ENCODE results near the gene ZNF664.
A peak's percentile ranks its signal among the peaks of the same experiment; 100 is the strongest.
"Not testable (repeated sequence)": the region's sequence is repeated elsewhere in the genome, so short reads cannot be mapped to it uniquely, and the experiment has no call there.

Gene ZNF664

GRCh38 chr12:123941624-123942237 is 31.3 kb upstream of the ZNF664 start:
- DNase-seq (ENCODE audit: low spot score), result no peak

GRCh38 chr12:123942238-123942653 is 30.8 kb upstream of the ZNF664 start:
- DNase-seq (ENCODE audit: low spot score), result no peak

- DNase-seq (ENCODE audit: low spot score), result peak; percentile 66
These were observed 29.9 kb upstream of the ZNF664 start for GRCh38 chr12:123942911-123943648.

- peak; percentile 50 for DNase-seq (ENCODE audit: low spot score)
These were observed 29.2 kb upstream of the ZNF664 start for GRCh38 chr12:123943816-123944215.

- DNase-seq (ENCODE audit: low spot score), result no peak
These were observed 28.3 kb upstream of the ZNF664 start for GRCh38 chr12:123944696-123945095.

GRCh38 chr12:123945287-123946151 is 27.5 kb upstream of the ZNF664 start:
- no peak for DNase-seq (ENCODE audit: low spot score)

GRCh38 chr12:123946152-123946515 is 26.9 kb upstream of the ZNF664 start:
- DNase-seq (ENCODE audit: low spot score), result no peak

- not testable (repeated sequence) for DNase-seq (ENCODE audit: low spot score)
These were observed 26.2 kb upstream of the ZNF664 start for GRCh38 chr12:123946516-123947505.

- not testable (repeated sequence) for DNase-seq (ENCODE audit: low spot score)
These were observed 25.5 kb upstream of the ZNF664 start for GRCh38 chr12:123947531-123947930.

GRCh38 chr12:123948401-123948795 is 24.6 kb upstream of the ZNF664 start:
- DNase-seq (ENCODE audit: low spot score), result no peak

- DNase-seq (ENCODE audit: low spot score), result no peak
These were observed 23.9 kb upstream of the ZNF664 start for GRCh38 chr12:123948796-123949769.

- DNase-seq (ENCODE audit: low spot score), result no peak
These were observed 23.2 kb upstream of the ZNF664 start for GRCh38 chr12:123949770-123950165.

GRCh38 chr12:123950476-123951349 is 22.3 kb upstream of the ZNF664 start:
- DNase-seq (ENCODE audit: low spot score), result no peak

GRCh38 chr12:123951467-123951866 is 21.5 kb upstream of the ZNF664 start:
- no peak for DNase-seq (ENCODE audit: low spot score)

- no peak for DNase-seq (ENCODE audit: low spot score)
These were observed 21.0 kb upstream of the ZNF664 start for GRCh38 chr12:123952037-123952436.

- DNase-seq (ENCODE audit: low spot score), result no peak
These were observed 18.2 kb upstream of the ZNF664 start for GRCh38 chr12:123954647-123955350.

GRCh38 chr12:123956249-123956648 is 16.8 kb upstream of the ZNF664 start:
- DNase-seq (ENCODE audit: low spot score), result no peak

- no peak for DNase-seq (ENCODE audit: low spot score)
These were observed 15.8 kb upstream of the ZNF664 start for GRCh38 chr12:123957196-123957595.

GRCh38 chr12:123958462-123958861 is 14.6 kb upstream of the ZNF664 start:
- DNase-seq (ENCODE audit: low spot score), result no peak
